NCI-H128 (cell line): ENCODE results near the gene SPATA32.

Experiments used
- DNase-seq: peaks from one replicate; lab custom pipeline; 2025; ENCODE audit not compliant: unreplicated experiment; lab: John Stamatoyannopoulos, UW

The SPATA32 gene

GRCh38 chr17:45294506-45294905 is 32.6 kb upstream of the SPATA32 start:
- DNase-seq, result no peak

GRCh38 chr17:45293413-45294211 is 31.7 kb upstream of the SPATA32 start:
- DNase-seq, result no peak

GRCh38 chr17:45292696-45293412 is 31.0 kb upstream of the SPATA32 start:
- no peak for DNase-seq

- DNase-seq, result no peak
Measured at GRCh38 chr17:45291171-45291805, 29.4 kb upstream of the SPATA32 start.

- no peak for DNase-seq
Measured at GRCh38 chr17:45290269-45290765, 28.4 kb upstream of the SPATA32 start.

GRCh38 chr17:45289301-45290268 is 27.7 kb upstream of the SPATA32 start:
- DNase-seq, result no peak

GRCh38 chr17:45288825-45289224 is 26.9 kb upstream of the SPATA32 start:
- peak; percentile 24 for DNase-seq

- DNase-seq, result no peak
Measured at GRCh38 chr17:45287526-45288500, 25.9 kb upstream of the SPATA32 start.

- no peak for DNase-seq
Measured at GRCh38 chr17:45286286-45286685, 24.4 kb upstream of the SPATA32 start.

GRCh38 chr17:45284176-45285140 is 22.6 kb upstream of the SPATA32 start:
- DNase-seq, result no peak

- no peak for DNase-seq
Measured at GRCh38 chr17:45283711-45284110, 21.8 kb upstream of the SPATA32 start.

- DNase-seq, result no peak
Measured at GRCh38 chr17:45282683-45283644, 21.1 kb upstream of the SPATA32 start.

GRCh38 chr17:45279898-45280297 is 18.0 kb upstream of the SPATA32 start:
- no peak for DNase-seq

GRCh38 chr17:45277992-45278391 is 16.1 kb upstream of the SPATA32 start:
- DNase-seq, result no peak

- DNase-seq, result peak; percentile 66
Measured at GRCh38 chr17:45277216-45277849, 15.4 kb upstream of the SPATA32 start.

GRCh38 chr17:45276031-45276430 is 14.1 kb upstream of the SPATA32 start:
- no peak for DNase-seq

- no peak for DNase-seq
Measured at GRCh38 chr17:45274033-45274432, 12.1 kb upstream of the SPATA32 start.
